Peyer's patch (tissue), 4 donors: Measurements from ENCODE around the gene AOPEP. TPM values are rescaled to one million over a fixed set of nuclear protein-coding genes. Genes with fewer than 3 reads are reported as not detected.

Experiments used
- DNase-seq, 3 donors: peaks; one replicate each; pipeline ENCODE4 v3.0.0-alpha.2; 2017 to 2019
- H3K27ac ChIP-seq, 4 donors: fragments of 200-600 bp; sonication (generic); one replicate each; pipeline ENCODE4 v1.5.1; 2016 to 2019
- H3K27me3 ChIP-seq, 2 donors: fragments of 200-600 bp; sonication (generic); one replicate each; pipeline ENCODE4 v1.5.1; 2019
- H3K36me3 ChIP-seq, 3 donors: fragments of 200-600 bp; sonication (generic); one replicate each; pipeline ENCODE4 v1.5.1; 2016 to 2019
- H3K4me1 ChIP-seq, 4 donors: fragments of 200-600 bp; sonication (generic); one replicate each; pipeline ENCODE4 v1.5.1; 2016 to 2019
- H3K4me3 ChIP-seq, 4 donors: fragments of 200-600 bp; sonication (generic); 1 replicate in 3 of 4; 2 replicates in 1 of 4; pipeline ENCODE4 v1.5.1; 2016 to 2019; ENCODE audit warnings: mild to moderate bottlenecking in 1 of 4
- H3K9me3 ChIP-seq, 4 donors: fragments of 200-600 bp; sonication (generic); one replicate each; pipeline ENCODE4 v1.5.1; 2016 to 2019; ENCODE audit warnings: mild to moderate bottlenecking in 1 of 4
- POLR2A ChIP-seq, 2 donors: fragments of 450-650 bp; IDR thresholded peaks; one replicate each; pipeline ENCODE4 v1.5.1; 2017; ENCODE audit warnings: antibody characterized with exemption in 2 of 2, mild to moderate bottlenecking in 2 of 2, moderate library complexity in 2 of 2
- total RNA-seq, 4 donors: library from RNA; depleted of rRNA; stranded (reverse); fragments of >200 nt; gene quantifications; one replicate each; pipeline ENCODE4 v1.1.0, GENCODE V29; 2016
- TF ChIP-seq, protein P1 (sequence below), 6 experiments: fragments of 450-650 bp in 4 of 6; fragments of 200-600 bp in 2 of 6; sonication (generic) in 1 of 6; IDR thresholded peaks; one replicate each; pipeline ENCODE4 v1.5.1; 2017 to 2019; ENCODE audit warnings: antibody characterized with exemption in 6 of 6, mild to moderate bottlenecking in 3 of 6, moderate library complexity in 1 of 6

Gene AOPEP
- total RNA-seq, 4 donors from 2014 or later = 83.5 to 272 (median 117) TPM

DNA sequence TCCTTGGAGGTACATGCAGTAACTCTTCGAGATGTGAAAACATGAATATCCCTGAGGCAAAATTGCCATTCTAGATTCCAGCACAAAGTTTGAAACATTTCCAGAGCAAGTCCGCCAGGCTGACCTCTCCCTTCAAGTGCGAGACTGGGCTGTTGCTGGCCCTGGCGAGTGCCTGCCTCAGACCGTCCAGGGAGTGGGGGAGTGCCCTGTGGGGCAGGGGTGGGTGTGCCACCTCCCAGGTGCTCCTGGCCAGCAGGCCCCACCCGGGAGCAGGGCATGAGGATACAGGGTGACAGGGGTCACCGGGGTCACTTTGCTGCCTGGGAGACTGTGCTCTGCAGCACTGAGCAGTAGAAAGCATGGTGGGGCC lies 199.9 kb downstream of the AOPEP start:
- no peak overlapping the region for H3K4me3 ChIP-seq
- no peak overlapping the region for H3K27ac ChIP-seq
- H3K36me3 ChIP-seq = no peaks in the 10 kb centered on the region
- no peaks in the 10 kb centered on the region for H3K4me1 ChIP-seq
- H3K27me3 ChIP-seq = no peaks in the 10 kb centered on the region
- H3K9me3 ChIP-seq = no peaks in the 10 kb centered on the region
- TF ChIP-seq POLR2A (IDR thresholded peaks at IDR 0.05) = no peak
- TF ChIP-seq, protein P1, sequence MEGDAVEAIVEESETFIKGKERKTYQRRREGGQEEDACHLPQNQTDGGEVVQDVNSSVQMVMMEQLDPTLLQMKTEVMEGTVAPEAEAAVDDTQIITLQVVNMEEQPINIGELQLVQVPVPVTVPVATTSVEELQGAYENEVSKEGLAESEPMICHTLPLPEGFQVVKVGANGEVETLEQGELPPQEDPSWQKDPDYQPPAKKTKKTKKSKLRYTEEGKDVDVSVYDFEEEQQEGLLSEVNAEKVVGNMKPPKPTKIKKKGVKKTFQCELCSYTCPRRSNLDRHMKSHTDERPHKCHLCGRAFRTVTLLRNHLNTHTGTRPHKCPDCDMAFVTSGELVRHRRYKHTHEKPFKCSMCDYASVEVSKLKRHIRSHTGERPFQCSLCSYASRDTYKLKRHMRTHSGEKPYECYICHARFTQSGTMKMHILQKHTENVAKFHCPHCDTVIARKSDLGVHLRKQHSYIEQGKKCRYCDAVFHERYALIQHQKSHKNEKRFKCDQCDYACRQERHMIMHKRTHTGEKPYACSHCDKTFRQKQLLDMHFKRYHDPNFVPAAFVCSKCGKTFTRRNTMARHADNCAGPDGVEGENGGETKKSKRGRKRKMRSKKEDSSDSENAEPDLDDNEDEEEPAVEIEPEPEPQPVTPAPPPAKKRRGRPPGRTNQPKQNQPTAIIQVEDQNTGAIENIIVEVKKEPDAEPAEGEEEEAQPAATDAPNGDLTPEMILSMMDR (IDR thresholded peaks at IDR 0.05) = no peak
- DNase-seq = no peak

DNA sequence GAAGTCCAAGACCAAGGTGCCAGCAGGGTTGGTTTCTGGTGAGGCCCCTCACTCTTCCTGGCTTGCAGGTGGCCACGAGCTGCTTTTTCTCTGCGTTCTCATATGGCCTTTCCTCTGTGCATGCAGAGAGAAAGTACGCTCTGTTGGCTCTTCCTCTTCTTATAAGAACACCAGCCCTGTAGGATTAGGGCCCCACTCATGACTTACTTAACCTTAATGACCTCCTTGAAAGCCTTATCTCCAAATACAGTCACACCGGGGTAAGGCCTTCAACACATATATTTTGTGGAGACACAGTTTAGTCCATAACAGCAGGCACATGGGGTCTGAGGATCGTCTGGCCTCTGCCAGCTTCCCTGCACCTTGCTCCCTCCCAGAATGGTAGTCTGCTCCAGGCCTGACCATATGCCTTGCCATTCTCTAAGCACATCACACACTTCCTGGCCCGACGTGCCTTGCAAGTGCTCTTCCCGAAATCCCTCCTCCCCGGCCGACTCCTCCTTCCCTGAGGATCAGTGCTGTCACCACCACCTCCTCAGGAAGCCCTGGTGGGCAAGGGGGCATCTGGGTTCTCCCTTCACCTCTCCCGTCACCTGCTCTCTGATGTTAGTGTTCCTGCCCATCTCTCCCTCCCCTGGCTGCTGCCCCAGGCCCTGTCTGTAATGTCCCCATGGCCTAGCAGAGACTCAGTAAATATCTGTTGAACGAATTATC lies 200.7 kb downstream of the AOPEP start:
- no peak for DNase-seq
- Histone ChIP-seq H3K27ac (no peak overlapping the region), H3K9me3 (no peaks in the 10 kb centered on the region), H3K36me3 (no peaks in the 10 kb centered on the region), H3K4me3 (no peak overlapping the region), H3K4me1 (no peaks in the 10 kb centered on the region), H3K27me3 (no peaks in the 10 kb centered on the region)
- TF ChIP-seq, protein P1 (IDR thresholded peaks at IDR 0.05) = no peak
- no peak for TF ChIP-seq POLR2A (IDR thresholded peaks at IDR 0.05)

DNA sequence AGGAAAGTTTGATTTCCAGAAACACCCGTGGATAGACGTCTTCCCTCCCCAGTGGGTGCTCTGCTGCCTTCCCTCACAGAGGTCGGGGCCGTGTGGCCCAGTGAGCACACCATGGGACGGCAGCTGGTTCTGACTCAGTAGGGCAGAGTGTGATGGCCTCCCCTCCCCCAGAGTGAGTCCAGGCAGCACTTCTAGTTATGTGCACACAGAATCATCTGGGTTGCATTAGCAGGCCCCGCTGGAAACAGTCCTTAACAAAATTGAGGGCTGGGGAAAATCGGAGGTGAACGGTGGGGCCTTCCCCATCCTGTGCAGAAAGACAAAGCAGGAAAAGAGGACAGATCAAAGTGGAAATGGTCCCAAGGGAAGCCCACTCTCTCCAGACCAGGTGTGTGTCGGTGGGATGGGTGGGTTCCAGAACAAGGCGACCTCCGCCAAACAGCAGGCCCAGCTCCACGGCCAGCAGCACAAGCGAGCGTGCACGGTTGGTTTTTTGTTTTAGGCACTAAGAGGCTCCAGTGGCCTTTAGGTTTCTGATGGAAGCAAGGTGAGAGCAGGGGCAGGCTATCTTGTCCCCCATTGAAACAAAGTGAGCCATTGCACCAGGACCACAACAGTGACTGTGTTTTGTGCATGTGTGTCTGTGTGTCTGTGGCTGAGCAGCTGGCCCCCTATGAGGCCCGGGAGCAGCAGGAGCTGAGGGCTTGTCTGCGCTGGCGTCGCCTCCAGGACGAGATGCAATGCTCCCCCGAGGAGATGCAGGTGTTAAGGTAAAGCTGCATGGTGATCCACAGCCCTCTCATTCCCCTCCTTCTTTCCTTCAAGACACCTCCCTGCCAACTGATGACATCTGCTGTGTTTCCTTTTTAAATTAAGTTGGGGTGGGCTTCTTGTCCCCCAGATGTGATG lies 201.5 kb downstream of the AOPEP start:
- Histone ChIP-seq H3K4me3 (no peak overlapping the region), H3K27ac (no peak overlapping the region)
- DNase-seq = no peak

DNA sequence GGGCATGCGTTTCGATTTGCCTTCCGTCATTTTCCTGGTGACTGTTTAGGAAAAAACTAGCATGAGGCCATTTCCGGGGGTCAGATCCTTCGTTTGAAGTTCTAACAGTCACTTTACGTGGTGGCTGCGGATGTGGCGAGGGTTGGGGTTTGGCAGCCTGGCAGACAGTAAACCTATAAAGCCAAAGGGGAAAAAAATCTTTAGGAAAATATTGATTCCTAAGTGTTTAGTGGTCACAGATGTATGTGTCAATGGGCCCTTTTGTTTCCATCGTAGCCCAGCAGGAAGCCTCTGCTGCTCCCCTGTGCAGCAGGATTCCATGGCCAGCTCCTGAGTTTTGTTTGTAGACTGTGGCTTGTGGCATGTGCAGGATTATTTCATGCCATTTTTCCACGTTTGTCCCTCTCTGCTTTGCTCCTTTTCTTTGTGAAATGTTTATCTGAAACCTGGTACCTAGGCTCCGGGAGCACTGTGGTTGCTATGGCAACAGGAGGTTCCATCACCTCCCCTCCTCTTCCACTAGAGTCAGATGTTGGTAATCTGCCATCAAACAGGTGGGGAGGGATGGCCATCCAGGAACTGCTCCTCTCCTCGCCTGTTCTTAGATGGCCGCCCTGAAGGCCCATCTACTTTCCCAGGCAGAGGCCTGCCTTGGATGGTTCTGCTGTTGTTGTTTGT lies 202.3 kb downstream of the AOPEP start:
- Histone ChIP-seq H3K4me3 (no peak overlapping the region), H3K4me1 (no peaks in the 10 kb centered on the region), H3K36me3 (no peaks in the 10 kb centered on the region), H3K9me3 (no peaks in the 10 kb centered on the region), H3K27me3 (no peaks in the 10 kb centered on the region), H3K27ac (no peak overlapping the region)
- DNase-seq = no peak
- TF ChIP-seq POLR2A (IDR thresholded peaks at IDR 0.05) = no peak
- TF ChIP-seq, protein P1 (IDR thresholded peaks at IDR 0.05) = no peak

More for the DNA sequence above, 201.5 kb downstream of the AOPEP start:
- Histone ChIP-seq H3K4me1 (no peaks in the 10 kb centered on the region), H3K9me3 (no peaks in the 10 kb centered on the region), H3K36me3 (no peaks in the 10 kb centered on the region), H3K27me3 (no peaks in the 10 kb centered on the region)
- TF ChIP-seq, protein P1 (IDR thresholded peaks at IDR 0.05) = no peak
- no peak for TF ChIP-seq POLR2A (IDR thresholded peaks at IDR 0.05)

DNA sequence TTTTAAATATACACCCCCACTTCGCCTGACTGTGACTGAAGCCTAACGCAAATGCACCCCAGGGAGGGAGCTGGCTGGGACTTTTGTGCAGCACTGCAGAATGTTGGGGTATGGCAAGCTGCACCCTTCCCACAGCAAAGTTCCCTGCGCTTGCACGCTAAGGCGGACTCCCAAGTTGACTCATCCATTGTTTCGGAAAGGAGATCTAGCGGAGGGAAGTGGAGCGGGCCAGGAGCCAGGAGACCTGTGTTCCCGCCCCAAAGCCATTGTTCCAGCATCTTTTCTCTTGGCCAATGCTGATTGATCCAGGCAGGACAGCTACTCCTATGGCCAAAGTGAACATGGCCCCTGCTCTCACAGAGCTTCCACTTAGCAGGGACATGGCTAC lies 202.9 kb downstream of the AOPEP start:
- TF ChIP-seq, protein P1 (IDR thresholded peaks at IDR 0.05) = no peak
- no peak for TF ChIP-seq POLR2A (IDR thresholded peaks at IDR 0.05)
- Histone ChIP-seq H3K9me3 (no peaks in the 10 kb centered on the region), H3K4me3 (no peak overlapping the region), H3K27ac (no peak overlapping the region), H3K27me3 (no peaks in the 10 kb centered on the region), H3K36me3 (no peaks in the 10 kb centered on the region), H3K4me1 (no peaks in the 10 kb centered on the region)
- no peak for DNase-seq
